ENCODE results near the gene CLEC2B.
"Not testable (repeated sequence)": the region's sequence is repeated elsewhere in the genome, so short reads cannot be mapped to it uniquely, and the experiment has no call there.

The CLEC2B gene

DNA sequence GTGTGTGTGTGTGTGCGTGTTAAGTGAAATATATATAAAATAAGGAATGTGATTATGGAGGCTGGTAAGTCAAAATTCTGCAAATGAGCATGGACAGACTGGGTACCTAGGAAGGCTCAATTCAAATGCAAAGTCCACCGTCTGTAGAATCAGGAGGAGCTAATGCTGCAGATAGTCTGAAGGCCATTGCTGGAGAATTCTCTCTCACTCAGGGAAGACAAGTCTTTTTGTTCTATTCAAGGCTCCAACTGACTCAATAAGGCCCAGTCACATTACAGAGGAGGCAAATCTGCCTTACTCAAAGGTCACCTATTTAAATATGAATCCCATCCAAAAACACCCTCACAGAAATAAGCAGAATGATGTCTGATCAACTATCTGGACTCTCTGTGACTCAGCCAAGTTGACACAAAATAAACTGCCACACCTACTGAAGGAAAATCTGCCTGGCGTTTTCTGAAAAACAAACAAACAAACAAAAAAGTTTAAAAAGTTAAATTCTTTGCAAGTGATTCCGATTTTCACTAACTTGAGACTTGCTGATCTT lies 11.5 kb upstream of the CLEC2B start:
- Histone ChIP-seq H3K9me3 (ENCODE audit: control insufficient read depth, low read length) (no peaks in the 10 kb centered on the region), H3K18ac (ENCODE audit: low read depth in 1 of 2, low read length in 2 of 2) (no peak overlapping the region), H3K4ac (ENCODE audit: low read depth in 1 of 2, low read length in 2 of 2) (no peak overlapping the region), H3K4me3 (ENCODE audit: insufficient read depth in 1 of 2, low read depth in 1 of 2, low read length in 2 of 2) (no peak overlapping the region), H2BK12ac (ENCODE audit: low read length in 2 of 2) (no peak overlapping the region), H3K79me1 (replicated peaks; ENCODE audit: low read length, poor library complexity, severe bottlenecking) (no peaks in the 10 kb centered on the region), H3K9ac (ENCODE audit: low read length) (no peak overlapping the region), H3K14ac (ENCODE audit: low read length in 2 of 2) (no peak overlapping the region), H2AK5ac (ENCODE audit: low read length, severe bottlenecking) (no peak overlapping the region), H4K91ac (ENCODE audit: low read length) (no peak overlapping the region), H4K8ac (ENCODE audit: low read length) (no peak overlapping the region), H2BK15ac (ENCODE audit: low read depth, poor library complexity, severe bottlenecking) (no peak overlapping the region), H2BK5ac (ENCODE audit: low read depth, low read length, poor library complexity, severe bottlenecking) (no peak overlapping the region), H3K23ac (ENCODE audit: low read length in 2 of 2) (no peak overlapping the region), H3K27me3 (ENCODE audit: control insufficient read depth in 1 of 2, insufficient read depth in 1 of 2, low read length in 2 of 2) (no peaks in the 10 kb centered on the region), H3K4me1 (ENCODE audit: control insufficient read depth, insufficient read depth, low read depth, low read length) (no peaks in the 10 kb centered on the region), H3K4me2 (ENCODE audit: low read length, poor library complexity, severe bottlenecking) (no peak overlapping the region), H3K36me3 (ENCODE audit: control insufficient read depth in 1 of 2, insufficient read depth in 2 of 2, low read depth in 1 of 2, low read length in 2 of 2) (no peaks in the 10 kb centered on the region), H2AFZ (ENCODE audit: low read depth, low read length) (no peak overlapping the region), H3K27ac (ENCODE audit: low read length, poor library complexity, severe bottlenecking) (no peak overlapping the region), H2BK120ac (ENCODE audit: low read depth, low read length) (no peak overlapping the region)
- 83% methylated on average over 4 of the region's 4 CpGs for WGBS
- no peak for DNase-seq

DNA sequence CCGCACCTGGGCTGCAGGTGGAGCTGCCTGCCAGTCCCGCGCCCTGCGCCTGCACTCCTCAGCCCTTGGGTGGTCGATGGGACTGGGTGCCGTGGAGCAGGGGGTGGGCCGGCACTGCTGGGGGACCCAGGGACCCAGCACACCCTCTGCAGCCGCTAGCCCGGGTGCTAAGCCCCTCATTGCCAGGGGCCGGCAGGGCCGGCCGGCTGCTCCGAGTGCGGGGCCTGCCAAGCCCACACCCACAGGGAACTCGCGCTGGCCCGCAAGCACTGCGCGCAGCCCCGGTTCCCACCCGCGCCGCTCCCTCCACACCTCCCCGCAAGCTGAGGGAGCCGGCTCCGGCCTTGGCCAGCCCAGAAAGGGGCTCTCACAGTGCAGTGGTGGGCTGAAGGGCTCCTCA lies 7.0 kb upstream of the CLEC2B start:
- not testable (repeated sequence) for H4K91ac ChIP-seq (ENCODE audit: low read length); H4K8ac ChIP-seq (ENCODE audit: low read length); H3K27me3 ChIP-seq (ENCODE audit: control insufficient read depth in 1 of 2, insufficient read depth in 1 of 2, low read length in 2 of 2); H3K18ac ChIP-seq (ENCODE audit: low read depth in 1 of 2, low read length in 2 of 2); H3K36me3 ChIP-seq (ENCODE audit: control insufficient read depth in 1 of 2, insufficient read depth in 2 of 2, low read depth in 1 of 2, low read length in 2 of 2); H3K9ac ChIP-seq (ENCODE audit: low read length); H2BK15ac ChIP-seq (ENCODE audit: low read depth, poor library complexity, severe bottlenecking); H3K4me2 ChIP-seq (ENCODE audit: low read length, poor library complexity, severe bottlenecking); H2BK120ac ChIP-seq (ENCODE audit: low read depth, low read length); H3K79me1 ChIP-seq (replicated peaks; ENCODE audit: low read length, poor library complexity, severe bottlenecking); H3K4me1 ChIP-seq (ENCODE audit: control insufficient read depth, insufficient read depth, low read depth, low read length); H2BK5ac ChIP-seq (ENCODE audit: low read depth, low read length, poor library complexity, severe bottlenecking); H2BK12ac ChIP-seq (ENCODE audit: low read length in 2 of 2); DNase-seq; H3K27ac ChIP-seq (ENCODE audit: low read length, poor library complexity, severe bottlenecking); H3K9me3 ChIP-seq (ENCODE audit: control insufficient read depth, low read length); H3K4ac ChIP-seq (ENCODE audit: low read depth in 1 of 2, low read length in 2 of 2); H2AK5ac ChIP-seq (ENCODE audit: low read length, severe bottlenecking); H2AFZ ChIP-seq (ENCODE audit: low read depth, low read length); H3K4me3 ChIP-seq (ENCODE audit: insufficient read depth in 1 of 2, low read depth in 1 of 2, low read length in 2 of 2); H3K23ac ChIP-seq (ENCODE audit: low read length in 2 of 2); H3K14ac ChIP-seq (ENCODE audit: low read length in 2 of 2)
- WGBS = 97% methylated on average over 25 of the region's 26 CpGs

DNA sequence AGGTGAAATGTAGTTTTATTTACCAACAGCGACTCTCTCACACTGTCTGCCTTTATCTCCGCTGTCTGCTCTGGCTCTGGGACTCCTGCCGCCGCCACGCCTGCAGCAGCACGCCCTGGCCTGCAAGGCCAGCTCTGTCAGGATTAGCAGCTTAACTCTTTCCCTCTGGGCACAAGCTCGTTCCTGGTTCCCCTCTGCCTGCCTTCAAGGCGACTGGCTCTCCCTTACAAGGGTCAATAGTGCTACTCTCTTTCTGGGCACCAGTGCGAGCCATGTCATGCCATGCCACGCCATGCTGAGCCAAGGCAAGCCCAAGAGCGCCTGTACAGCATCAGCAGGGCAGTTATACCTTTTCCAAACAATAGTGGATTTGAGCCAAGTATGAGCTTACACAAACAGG lies 3.6 kb upstream of the CLEC2B start:
- no peak overlapping the region for H3K27ac ChIP-seq (ENCODE audit: low read length, poor library complexity, severe bottlenecking)
- peak overlapping the region; percentile 84 for H4K8ac ChIP-seq (ENCODE audit: low read length)
- H3K4me3 ChIP-seq (ENCODE audit: insufficient read depth in 1 of 2, low read depth in 1 of 2, low read length in 2 of 2) = peak overlapping the region in 1 of 2 experiments; percentile 17
- 71% methylated on average over 10 of the region's 11 CpGs for WGBS
- H3K27me3 ChIP-seq (ENCODE audit: control insufficient read depth in 1 of 2, insufficient read depth in 1 of 2, low read length in 2 of 2) = no peaks in the 10 kb centered on the region
- H3K9ac ChIP-seq (ENCODE audit: low read length) = peak overlapping the region; percentile 27
- no peak overlapping the region for H3K4me2 ChIP-seq (ENCODE audit: low read length, poor library complexity, severe bottlenecking)
- H2BK120ac ChIP-seq (ENCODE audit: low read depth, low read length) = no peak overlapping the region
- no peak overlapping the region for H3K14ac ChIP-seq (ENCODE audit: low read length in 2 of 2)
- H2AK5ac ChIP-seq (ENCODE audit: low read length, severe bottlenecking) = no peak overlapping the region
- H2AFZ ChIP-seq (ENCODE audit: low read depth, low read length) = no peak overlapping the region
- H2BK5ac ChIP-seq (ENCODE audit: low read depth, low read length, poor library complexity, severe bottlenecking) = no peak overlapping the region
- H3K4me1 ChIP-seq (ENCODE audit: control insufficient read depth, insufficient read depth, low read depth, low read length) = no peaks in the 10 kb centered on the region
- peak overlapping the region; percentile 78 for H4K91ac ChIP-seq (ENCODE audit: low read length)
- no peak for DNase-seq
- no peak overlapping the region for H3K23ac ChIP-seq (ENCODE audit: low read length in 2 of 2)
- H3K9me3 ChIP-seq (ENCODE audit: control insufficient read depth, low read length) = no peaks in the 10 kb centered on the region
- H3K79me1 ChIP-seq (replicated peaks; ENCODE audit: low read length, poor library complexity, severe bottlenecking) = no peaks in the 10 kb centered on the region
- H3K4ac ChIP-seq (ENCODE audit: low read depth in 1 of 2, low read length in 2 of 2) = peak overlapping the region in 1 of 2 experiments; percentile 57
- H2BK12ac ChIP-seq (ENCODE audit: low read length in 2 of 2) = peak overlapping the region; percentile 27 to 82
- H3K18ac ChIP-seq (ENCODE audit: low read depth in 1 of 2, low read length in 2 of 2) = no peak overlapping the region
- no peaks in the 10 kb centered on the region for H3K36me3 ChIP-seq (ENCODE audit: control insufficient read depth in 1 of 2, insufficient read depth in 2 of 2, low read depth in 1 of 2, low read length in 2 of 2)
- no peak overlapping the region for H2BK15ac ChIP-seq (ENCODE audit: low read depth, poor library complexity, severe bottlenecking)

DNA sequence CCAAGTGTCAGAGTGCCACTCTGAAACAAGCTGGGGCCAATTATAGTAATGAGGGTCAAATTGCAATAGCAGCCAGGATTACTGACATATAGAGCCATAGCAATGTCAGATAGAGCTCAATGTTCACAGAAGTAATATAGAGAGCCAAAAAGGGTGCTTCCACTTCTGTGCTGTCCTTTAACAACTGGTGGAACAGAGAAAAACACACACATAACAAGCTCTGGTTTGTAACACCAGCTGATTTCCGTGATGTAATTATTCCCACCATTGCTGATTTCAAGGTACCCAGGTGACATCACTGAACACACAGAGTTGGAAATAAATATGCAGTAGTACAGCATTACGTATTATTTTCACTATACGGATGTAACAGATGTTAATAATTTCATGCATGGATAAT lies 3.0 kb upstream of the CLEC2B start:
- Histone ChIP-seq H3K14ac (ENCODE audit: low read length in 2 of 2) (no peak overlapping the region), H3K4me3 (ENCODE audit: insufficient read depth in 1 of 2, low read depth in 1 of 2, low read length in 2 of 2) (peak overlapping the region in 1 of 2 experiments; percentile 17), H4K8ac (ENCODE audit: low read length) (no peak overlapping the region), H3K18ac (ENCODE audit: low read depth in 1 of 2, low read length in 2 of 2) (no peak overlapping the region), H2AFZ (ENCODE audit: low read depth, low read length) (no peak overlapping the region), H3K9me3 (ENCODE audit: control insufficient read depth, low read length) (no peaks in the 10 kb centered on the region), H2BK12ac (ENCODE audit: low read length in 2 of 2) (no peak overlapping the region), H2BK5ac (ENCODE audit: low read depth, low read length, poor library complexity, severe bottlenecking) (no peak overlapping the region), H3K27ac (ENCODE audit: low read length, poor library complexity, severe bottlenecking) (no peak overlapping the region), H3K4me1 (ENCODE audit: control insufficient read depth, insufficient read depth, low read depth, low read length) (no peaks in the 10 kb centered on the region), H3K36me3 (ENCODE audit: control insufficient read depth in 1 of 2, insufficient read depth in 2 of 2, low read depth in 1 of 2, low read length in 2 of 2) (no peaks in the 10 kb centered on the region), H2AK5ac (ENCODE audit: low read length, severe bottlenecking) (no peak overlapping the region), H3K27me3 (ENCODE audit: control insufficient read depth in 1 of 2, insufficient read depth in 1 of 2, low read length in 2 of 2) (no peaks in the 10 kb centered on the region), H3K9ac (ENCODE audit: low read length) (peak overlapping the region; percentile 27), H3K23ac (ENCODE audit: low read length in 2 of 2) (no peak overlapping the region), H3K4me2 (ENCODE audit: low read length, poor library complexity, severe bottlenecking) (no peak overlapping the region), H2BK120ac (ENCODE audit: low read depth, low read length) (no peak overlapping the region), H2BK15ac (ENCODE audit: low read depth, poor library complexity, severe bottlenecking) (no peak overlapping the region), H4K91ac (ENCODE audit: low read length) (no peak overlapping the region), H3K79me1 (replicated peaks; ENCODE audit: low read length, poor library complexity, severe bottlenecking) (no peaks in the 10 kb centered on the region), H3K4ac (ENCODE audit: low read depth in 1 of 2, low read length in 2 of 2) (no peak overlapping the region)
- no peak for DNase-seq
- 100% methylated on average over 1 of the region's 3 CpGs for WGBS
